Measurements from ENCODE around the gene SLAMF1.
"Not testable (repeated sequence)": the region's sequence is repeated elsewhere in the genome, so short reads cannot be mapped to it uniquely, and the experiment has no call there.

The SLAMF1 gene

GRCh38 chr1:160588468-160588867 lies 58.4 kb downstream of the SLAMF1 start:
- no peak for DNase-seq

GRCh38 chr1:160584784-160585183 lies 62.1 kb downstream of the SLAMF1 start:
- DNase-seq: no peak

- not testable (repeated sequence) for DNase-seq
Observed at GRCh38 chr1:160582976-160583375, 63.9 kb downstream of the SLAMF1 start.

- DNase-seq: no peak
Observed at GRCh38 chr1:160581961-160582360, 64.9 kb downstream of the SLAMF1 start.

- DNase-seq: no peak
Observed at GRCh38 chr1:160580221-160580812, 66.5 kb downstream of the SLAMF1 start.

GRCh38 chr1:160579216-160579701 lies 67.6 kb downstream of the SLAMF1 start, which contains the start of gene CD84:
Gene CD84, minus strand, starts transcription at chr1:160579496. Its CDS starts 59 bp downstream, at chr1:160579437.
- no peak for DNase-seq

GRCh38 chr1:160578525-160579191 lies 68.2 kb downstream of the SLAMF1 start:
- DNase-seq: no peak

GRCh38 chr1:160578175-160578524 lies 68.7 kb downstream of the SLAMF1 start:
- DNase-seq: no peak

- no peak for DNase-seq
Observed at GRCh38 chr1:160577671-160578070, 69.2 kb downstream of the SLAMF1 start.

- DNase-seq: no peak
Observed at GRCh38 chr1:160576884-160577283, 70.0 kb downstream of the SLAMF1 start.

GRCh38 chr1:160576390-160576789 lies 70.5 kb downstream of the SLAMF1 start:
- DNase-seq: no peak

- no peak for DNase-seq
Observed at GRCh38 chr1:160575112-160575664, 71.7 kb downstream of the SLAMF1 start.

- no peak for DNase-seq
Observed at GRCh38 chr1:160570840-160571239, 76.0 kb downstream of the SLAMF1 start.

- DNase-seq: no peak
Observed at GRCh38 chr1:160569806-160570205, 77.0 kb downstream of the SLAMF1 start.

- DNase-seq: no peak
Observed at GRCh38 chr1:160567858-160568682, 78.8 kb downstream of the SLAMF1 start.

GRCh38 chr1:160567341-160567740 lies 79.5 kb downstream of the SLAMF1 start:
- no peak for DNase-seq

- no peak for DNase-seq
Observed at GRCh38 chr1:160565564-160565963, 81.3 kb downstream of the SLAMF1 start.

- not testable (repeated sequence) for DNase-seq
Observed at GRCh38 chr1:160563230-160563629, 83.6 kb downstream of the SLAMF1 start.

- DNase-seq: not testable (repeated sequence)
Observed at GRCh38 chr1:160562745-160563144, 84.1 kb downstream of the SLAMF1 start.

GRCh38 chr1:160560806-160561205 lies 86.0 kb downstream of the SLAMF1 start:
- no peak for DNase-seq

- no peak for DNase-seq
Observed at GRCh38 chr1:160560045-160560705, 86.7 kb downstream of the SLAMF1 start.

GRCh38 chr1:160559437-160559836 lies 87.4 kb downstream of the SLAMF1 start:
- not testable (repeated sequence) for DNase-seq
